Hematopoietic multipotent progenitor cell treated with erythropoietin and hydrocortisone succinate and interleukin-3 and kit ligand, for 8 days (in vitro differentiated cells): ENCODE results near the gene KNG1.

Source experiments
- DNase-seq: peaks from one replicate; pipeline ENCODE4 v3.0.0-alpha.2; 2015

The KNG1 gene

GRCh38 chr3:186782542-186783057 lies 65.4 kb downstream of the KNG1 start:
- peak; percentile 55 for DNase-seq

GRCh38 chr3:186783058-186783730 lies 66.0 kb downstream of the KNG1 start, which contains the start of gene EIF4A2:
TSS of gene EIF4A2 (plus strand) at chr3:186783577. CDS start at chr3:186783611, 34 bp downstream.
- DNase-seq = peak; percentile 89

GRCh38 chr3:186783731-186784515 lies 66.8 kb downstream of the KNG1 start:
- peak; percentile 75 for DNase-seq

GRCh38 chr3:186784820-186785494 lies 67.8 kb downstream of the KNG1 start:
- DNase-seq = peak; percentile 23

- DNase-seq = no peak
These were observed 68.4 kb downstream of the KNG1 start for GRCh38 chr3:186785495-186786018.

GRCh38 chr3:186786922-186787321 lies 69.8 kb downstream of the KNG1 start:
- no peak for DNase-seq

- peak; percentile 35 for DNase-seq
These were observed 70.7 kb downstream of the KNG1 start for GRCh38 chr3:186787642-186788481.

GRCh38 chr3:186788482-186789370 lies 71.6 kb downstream of the KNG1 start:
- peak; percentile 50 for DNase-seq

- DNase-seq = peak; percentile 65
These were observed 72.5 kb downstream of the KNG1 start for GRCh38 chr3:186789554-186790260.

GRCh38 chr3:186790261-186790981 lies 73.3 kb downstream of the KNG1 start:
- peak; percentile 71 for DNase-seq
